Activated naive CD4-positive, alpha-beta T cell treated with anti-CD3 and anti-CD28 coated beads for 36 hours (primary cell): Measurements from ENCODE around the gene HDAC3. TPM values are rescaled to one million over a fixed set of nuclear protein-coding genes. Genes with fewer than 3 reads are reported as not detected.

ENCODE experiments used
- CTCF ChIA-PET: fragments of 350-600 bp; sonication (Branson Sonifier 250); formaldehyde crosslinking; loops from one replicate; lab custom pipeline; 2021; ENCODE audit warnings: antibody characterized with exemption; lab: Charles Lee
- DNase-seq: peaks from one replicate; pipeline ENCODE4 v3.0.0-alpha.2; 2020
- H3K27ac Mint-ChIP-seq: one replicate; pipeline ENCODE4 v1.8.0; 2021; ENCODE audit warnings: mild to moderate bottlenecking, mixed read lengths
- H3K27me3 Mint-ChIP-seq: one replicate; pipeline ENCODE4 v1.8.0; 2021; ENCODE audit warnings: low read depth, mixed read lengths
- H3K36me3 Mint-ChIP-seq: one replicate; pipeline ENCODE4 v1.8.0; 2021; ENCODE audit warnings: low read depth, mixed read lengths
- H3K4me1 Mint-ChIP-seq: one replicate; pipeline ENCODE4 v1.8.0; 2021; ENCODE audit warnings: low read depth, mixed read lengths
- H3K4me3 Mint-ChIP-seq: one replicate; pipeline ENCODE4 v1.8.0; 2021; ENCODE audit warnings: mild to moderate bottlenecking, moderate library complexity, mixed read lengths
- H3K9me3 Mint-ChIP-seq: one replicate; pipeline ENCODE4 v1.8.0; 2021; ENCODE audit warnings: mixed read lengths
- intact Hi-C: fragments of 100-400 bp; cut with micrococcal nuclease; formaldehyde crosslinking; loops from one replicate; pipeline ENCODE4 v1.15.1; 2023
- total RNA-seq, 2 experiments: library from RNA; stranded (reverse); gene quantifications; one replicate each; pipeline ENCODE4 v1.2.3, GENCODE V29; 2021

Gene HDAC3
- total RNA-seq, 2 experiments from 2014 or later, result 52.1 to 55.6 TPM

GRCh38 chr5:141672841-141673813 lies 36.5 kb upstream of the HDAC3 start:
- no peaks in the 10 kb centered on the region for H3K4me1 Mint-ChIP-seq
- intact Hi-C loops, result no loop called here

GRCh38 chr5:141672071-141672840 lies 35.6 kb upstream of the HDAC3 start:
- CTCF ChIA-PET, result interaction anchor here (1.1 to 2.1 kb wide), 4 partner anchors 9 to 289 kb away, joined by 3 to 5 read pairs (median 4); no protein-coding TSS in a partner anchor

More at GRCh38 chr5:141672841-141673813, 36.5 kb upstream of the HDAC3 start:
- Mint-ChIP-seq H3K27me3 (no peaks in the 10 kb centered on the region), H3K4me3 (no peak overlapping the region), H3K36me3 (no peaks in the 10 kb centered on the region), H3K9me3 (no peaks in the 10 kb centered on the region), H3K27ac (no peak overlapping the region)
- CTCF ChIA-PET, result interaction anchor here (0.9 to 2.1 kb wide), 5 partner anchors 8 to 288 kb away, joined by 3 to 6 read pairs (median 4); no protein-coding TSS in a partner anchor
- no peak for DNase-seq

GRCh38 chr5:141669520-141669919 lies 32.9 kb upstream of the HDAC3 start:
- H3K9me3 Mint-ChIP-seq, result no peaks in the 10 kb centered on the region
- no peak overlapping the region for H3K4me3 Mint-ChIP-seq
- H3K36me3 Mint-ChIP-seq, result no peaks in the 10 kb centered on the region
- peaks cover 2% of the 10 kb centered on the region for H3K4me1 Mint-ChIP-seq
- H3K27ac Mint-ChIP-seq, result no peak overlapping the region
- no peaks in the 10 kb centered on the region for H3K27me3 Mint-ChIP-seq
- CTCF ChIA-PET, result interaction anchor here (0.8 to 3.2 kb wide), 10 partner anchors 12 to 321 kb away, joined by 3 to 25 read pairs (median 4); partner anchors contain the start of genes DIAPH1, PCDH1 and RNF14
- no peak for DNase-seq
- intact Hi-C loops, result no loop called here

More at GRCh38 chr5:141672071-141672840, 35.6 kb upstream of the HDAC3 start:
- no peak for DNase-seq
- H3K4me3 Mint-ChIP-seq, result no peak overlapping the region
- intact Hi-C loops, result no loop called here
- no peaks in the 10 kb centered on the region for H3K9me3 Mint-ChIP-seq
- H3K27ac Mint-ChIP-seq, result no peak overlapping the region
- H3K4me1 Mint-ChIP-seq, result no peaks in the 10 kb centered on the region
- no peaks in the 10 kb centered on the region for H3K27me3 Mint-ChIP-seq
- H3K36me3 Mint-ChIP-seq, result no peaks in the 10 kb centered on the region

- H3K27me3 Mint-ChIP-seq, result no peaks in the 10 kb centered on the region
- H3K36me3 Mint-ChIP-seq, result no peaks in the 10 kb centered on the region
- H3K9me3 Mint-ChIP-seq, result no peaks in the 10 kb centered on the region
- H3K27ac Mint-ChIP-seq, result no peak overlapping the region
- intact Hi-C loops, result no loop called here
- DNase-seq, result no peak
- no peak overlapping the region for H3K4me3 Mint-ChIP-seq
- CTCF ChIA-PET, result interaction anchor here (0.6 to 3.2 kb wide), 10 partner anchors 12 to 353 kb away, joined by 3 to 25 read pairs (median 4); partner anchors contain the start of gene PCDH1
- peaks cover 2% of the 10 kb centered on the region for H3K4me1 Mint-ChIP-seq
Measured at GRCh38 chr5:141668601-141669265, 32.1 kb upstream of the HDAC3 start.

GRCh38 chr5:141665995-141666940 lies 29.6 kb upstream of the HDAC3 start:
- CTCF ChIA-PET, result interaction anchor here (0.5 to 2.9 kb wide), 7 partner anchors 17 to 294 kb away, joined by 3 to 18 read pairs (median 4); no protein-coding TSS in a partner anchor
- Mint-ChIP-seq H3K27me3 (no peaks in the 10 kb centered on the region), H3K9me3 (no peaks in the 10 kb centered on the region), H3K36me3 (no peaks in the 10 kb centered on the region), H3K4me1 (peaks cover 2% of the 10 kb centered on the region), H3K4me3 (no peak overlapping the region), H3K27ac (no peak overlapping the region)
- no peak for DNase-seq
- intact Hi-C loops, result loop anchor here (1.0 to 2.0 kb wide), 6 partner anchors 15 to 294 kb away; no protein-coding TSS in a partner anchor

- Mint-ChIP-seq H3K36me3 (no peaks in the 10 kb centered on the region), H3K27ac (no peak overlapping the region), H3K4me1 (peaks cover 2% of the 10 kb centered on the region), H3K9me3 (no peaks in the 10 kb centered on the region), H3K27me3 (no peaks in the 10 kb centered on the region), H3K4me3 (no peak overlapping the region)
- CTCF ChIA-PET, result interaction anchor here (0.6 to 2.9 kb wide), 22 partner anchors 8 to 304 kb away, joined by 3 to 18 read pairs (median 4); partner anchors contain the start of genes FCHSD1, HDAC3, PCDH1 and RELL2
- peak; percentile 84 for DNase-seq
- intact Hi-C loops, result loop anchor here (1.0 to 2.0 kb wide), 6 partner anchors 16 to 295 kb away; no protein-coding TSS in a partner anchor
Measured at GRCh38 chr5:141664733-141665461, 28.2 kb upstream of the HDAC3 start.

- intact Hi-C loops, result no loop called here
- no peaks in the 10 kb centered on the region for H3K27me3 Mint-ChIP-seq
- CTCF ChIA-PET, result interaction anchor here (0.6 to 2.9 kb wide), 11 partner anchors 8 to 355 kb away, joined by 3 to 18 read pairs (median 4); partner anchors contain the start of gene PCDH1
- no peak overlapping the region for H3K4me3 Mint-ChIP-seq
- no peaks in the 10 kb centered on the region for H3K36me3 Mint-ChIP-seq
- H3K27ac Mint-ChIP-seq, result no peak overlapping the region
- H3K4me1 Mint-ChIP-seq, result peaks cover 2% of the 10 kb centered on the region
- DNase-seq, result no peak
- no peaks in the 10 kb centered on the region for H3K9me3 Mint-ChIP-seq
Measured at GRCh38 chr5:141663506-141663905, 26.9 kb upstream of the HDAC3 start.

- DNase-seq, result no peak
- no peaks in the 10 kb centered on the region for H3K36me3 Mint-ChIP-seq
- no peaks in the 10 kb centered on the region for H3K9me3 Mint-ChIP-seq
- CTCF ChIA-PET, result interaction anchor here (1.9 kb wide), 1 partner anchor 70 kb away, joined by 7 read pairs; no protein-coding TSS in a partner anchor
- no peak overlapping the region for H3K27ac Mint-ChIP-seq
- no peak overlapping the region for H3K4me3 Mint-ChIP-seq
- no peaks in the 10 kb centered on the region for H3K27me3 Mint-ChIP-seq
- intact Hi-C loops, result no loop called here
- peaks cover 2% of the 10 kb centered on the region for H3K4me1 Mint-ChIP-seq
Measured at GRCh38 chr5:141662028-141662427, 25.4 kb upstream of the HDAC3 start.

- H3K27ac Mint-ChIP-seq, result no peak overlapping the region
- no peak overlapping the region for H3K4me3 Mint-ChIP-seq
- CTCF ChIA-PET, result interaction anchor here (0.5 to 3.7 kb wide), 6 partner anchors 11 to 303 kb away, joined by 3 to 18 read pairs (median 6); no protein-coding TSS in a partner anchor
- no peaks in the 10 kb centered on the region for H3K36me3 Mint-ChIP-seq
- DNase-seq, result no peak
- intact Hi-C loops, result no loop called here
- no peaks in the 10 kb centered on the region for H3K9me3 Mint-ChIP-seq
- H3K27me3 Mint-ChIP-seq, result no peaks in the 10 kb centered on the region
- H3K4me1 Mint-ChIP-seq, result no peaks in the 10 kb centered on the region
Measured at GRCh38 chr5:141657937-141658545, 21.4 kb upstream of the HDAC3 start.

- CTCF ChIA-PET, result interaction anchor here (0.7 to 3.7 kb wide), 3 partner anchors 35 to 306 kb away, joined by 4 to 18 read pairs (median 6); no protein-coding TSS in a partner anchor
- intact Hi-C loops, result no loop called here
- DNase-seq, result no peak
- Mint-ChIP-seq H3K27ac (no peak overlapping the region), H3K4me1 (peaks cover 2% of the 10 kb centered on the region), H3K27me3 (no peaks in the 10 kb centered on the region), H3K4me3 (no peak overlapping the region), H3K36me3 (no peaks in the 10 kb centered on the region), H3K9me3 (no peaks in the 10 kb centered on the region)
Measured at GRCh38 chr5:141657404-141657803, 20.8 kb upstream of the HDAC3 start.
